ENCODE data around the gene CTTNBP2. TPM values are rescaled to one million over a fixed set of nuclear protein-coding genes. Genes with fewer than 3 reads are reported as not detected.

The CTTNBP2 gene
- total RNA-seq, 1 experiment from 2014 or later, result 17.6 TPM

DNA sequence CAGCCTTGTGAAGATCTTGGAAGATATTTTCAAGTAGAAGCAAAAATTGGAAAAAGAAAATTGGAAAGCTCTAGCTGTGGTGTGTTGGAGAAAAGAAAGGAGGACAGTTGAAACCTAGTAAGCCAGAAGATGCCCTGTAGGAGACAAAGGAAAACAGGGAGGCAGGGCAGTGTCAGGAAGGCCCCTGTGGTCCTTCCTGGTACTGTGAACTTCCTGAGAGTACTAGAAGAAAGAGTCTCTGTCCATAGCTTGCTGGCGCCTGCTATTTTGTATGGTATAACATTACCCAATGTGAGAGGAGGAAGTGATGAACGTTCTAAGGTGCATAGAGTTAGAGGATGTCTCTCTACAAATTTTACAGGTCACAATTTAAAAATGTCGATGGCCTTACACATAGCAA, 183.1 kb downstream of the CTTNBP2 start:
- Histone ChIP-seq H3K23ac (ENCODE audit: insufficient read length, low read depth, low read length) (no peak overlapping the region), H3K4me1 (ENCODE audit: insufficient read depth, low read length) (no peaks in the 10 kb centered on the region), H3K56ac (ENCODE audit: insufficient read length, low read depth, low read length) (no peak overlapping the region)

More for the DNA sequence above, 183.1 kb downstream of the CTTNBP2 start:
- no peak overlapping the region for H4K5ac ChIP-seq (ENCODE audit: insufficient read length, low read depth, low read length)
- H2BK20ac ChIP-seq (ENCODE audit: low read depth, low read length, poor library complexity, severe bottlenecking), result no peak overlapping the region
- H3K79me1 ChIP-seq (ENCODE audit: insufficient read depth, low read depth, low read length, poor library complexity, severe bottlenecking), result no peaks in the 10 kb centered on the region
- TF ChIP-seq, protein P1, sequence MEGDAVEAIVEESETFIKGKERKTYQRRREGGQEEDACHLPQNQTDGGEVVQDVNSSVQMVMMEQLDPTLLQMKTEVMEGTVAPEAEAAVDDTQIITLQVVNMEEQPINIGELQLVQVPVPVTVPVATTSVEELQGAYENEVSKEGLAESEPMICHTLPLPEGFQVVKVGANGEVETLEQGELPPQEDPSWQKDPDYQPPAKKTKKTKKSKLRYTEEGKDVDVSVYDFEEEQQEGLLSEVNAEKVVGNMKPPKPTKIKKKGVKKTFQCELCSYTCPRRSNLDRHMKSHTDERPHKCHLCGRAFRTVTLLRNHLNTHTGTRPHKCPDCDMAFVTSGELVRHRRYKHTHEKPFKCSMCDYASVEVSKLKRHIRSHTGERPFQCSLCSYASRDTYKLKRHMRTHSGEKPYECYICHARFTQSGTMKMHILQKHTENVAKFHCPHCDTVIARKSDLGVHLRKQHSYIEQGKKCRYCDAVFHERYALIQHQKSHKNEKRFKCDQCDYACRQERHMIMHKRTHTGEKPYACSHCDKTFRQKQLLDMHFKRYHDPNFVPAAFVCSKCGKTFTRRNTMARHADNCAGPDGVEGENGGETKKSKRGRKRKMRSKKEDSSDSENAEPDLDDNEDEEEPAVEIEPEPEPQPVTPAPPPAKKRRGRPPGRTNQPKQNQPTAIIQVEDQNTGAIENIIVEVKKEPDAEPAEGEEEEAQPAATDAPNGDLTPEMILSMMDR (conservative IDR thresholded peaks at IDR 0.05), result no peak
- H3T11ph ChIP-seq (ENCODE audit: low read length), result no peak overlapping the region
- H3K36me3 Mint-ChIP-seq (ENCODE audit: insufficient read depth in 1 of 3, low read depth in 3 of 3), result no peaks in the 10 kb centered on the region; a peak in 1 of 7 replicates
- no peak overlapping the region for H3K27ac ChIP-seq (ENCODE audit: insufficient read length, low read depth, low read length)
- H3K79me2 ChIP-seq (ENCODE audit: insufficient read depth, low read length), result no peaks in the 10 kb centered on the region
- H3K14ac ChIP-seq (ENCODE audit: insufficient read depth, low read length), result no peak overlapping the region
- H3K23me2 ChIP-seq (ENCODE audit: insufficient read length, low read depth, low read length, poor library complexity, severe bottlenecking), result no peaks in the 10 kb centered on the region
- H3K9me3 ChIP-seq (ENCODE audit: control insufficient read depth, low read depth, low read length), result no peaks in the 10 kb centered on the region
- H2BK12ac ChIP-seq (ENCODE audit: insufficient read length, low read depth, low read length), result no peak overlapping the region
- no CpG with 5 or more reads among the region's 3 CpGs for WGBS (ENCODE audit: extremely low coverage, insufficient read length, low lambda C conversion rate)
- no peak overlapping the region for H3K9ac ChIP-seq (ENCODE audit: extremely low read depth, insufficient read length, low read length)
- no peak overlapping the region for H2BK120ac ChIP-seq (ENCODE audit: low read depth, low read length, poor library complexity, severe bottlenecking)
- peaks cover 6 to 7% of the 10 kb centered on the region in 2 experiments for H3K4me1 Mint-ChIP-seq
- H4K20me1 ChIP-seq (ENCODE audit: control insufficient read depth, insufficient read depth, insufficient read length), result no peaks in the 10 kb centered on the region
- no peak overlapping the region for H4K91ac ChIP-seq (ENCODE audit: insufficient read length, low read depth, low read length)
- no peak overlapping the region for H4K8ac ChIP-seq (replicated peaks; ENCODE audit: insufficient read length, low read depth, low read length)
- H3K4me3 Mint-ChIP-seq, result no peak overlapping the region
- H3K9me3 Mint-ChIP-seq, result no peaks in the 10 kb centered on the region
- no peak overlapping the region for H3K27ac Mint-ChIP-seq
- H2BK15ac ChIP-seq (ENCODE audit: low read depth, low read length), result no peak overlapping the region
- DNase-seq, result no peak
- H3K4ac ChIP-seq (ENCODE audit: low read depth, low read length), result no peak overlapping the region
- H2AFZ ChIP-seq (ENCODE audit: low read length), result no peak overlapping the region
- H3K27me3 Mint-ChIP-seq (ENCODE audit: low read depth), result no peaks in the 10 kb centered on the region
- H3K27me3 ChIP-seq (ENCODE audit: insufficient read depth, low read length), result no peaks in the 10 kb centered on the region
- no peak overlapping the region for H2AK5ac ChIP-seq (ENCODE audit: insufficient read length, low read length)
- no peak overlapping the region for H2BK5ac ChIP-seq (ENCODE audit: insufficient read length, low read length)
- no peak overlapping the region for H3K18ac ChIP-seq (ENCODE audit: insufficient read length, low read depth, low read length)
- H3K4me2 ChIP-seq (ENCODE audit: insufficient read depth, insufficient read length, low read length), result no peak overlapping the region
